GM23248 (cell line): Measurements from ENCODE around the gene STARD8. TPM values are rescaled to one million over a fixed set of nuclear protein-coding genes. Genes with fewer than 3 reads are reported as not detected.
"Not testable (repeated sequence)": the region's sequence is repeated elsewhere in the genome, so short reads cannot be mapped to it uniquely, and the experiment has no call there.

Source experiments
- DNase-seq: peaks from one replicate; pipeline ENCODE4 v3.0.0-alpha.2; 2015
- H2AFZ ChIP-seq: fragments of 200-600 bp; sonication (generic); 2 replicates; pipeline ENCODE4 v1.6.1; 2016; ENCODE audit warnings: antibody characterized with exemption
- H3F3A ChIP-seq: fragments of 200-600 bp; sonication (generic); 2 replicates; pipeline ENCODE4 v1.6.1; 2016; ENCODE audit warnings: mild to moderate bottlenecking, antibody characterized with exemption, mixed run types; ENCODE audit not compliant: insufficient read depth
- H3K27ac ChIP-seq: fragments of 200-600 bp; sonication (generic); 2 replicates; pipeline ENCODE4 v1.5.1; 2016; ENCODE audit warnings: mild to moderate bottlenecking
- H3K27me3 ChIP-seq: fragments of 200-600 bp; sonication (generic); replicated peaks from 2 replicates; pipeline ENCODE4 v1.6.1; 2016; ENCODE audit warnings: mild to moderate bottlenecking; ENCODE audit not compliant: insufficient read depth
- H3K36me3 ChIP-seq: fragments of 200-600 bp; sonication (generic); 2 replicates; pipeline ENCODE4 v1.6.1; 2016; ENCODE audit warnings: low read depth, mild to moderate bottlenecking
- H3K4me1 ChIP-seq: fragments of 200-600 bp; sonication (generic); 2 replicates; pipeline ENCODE4 v1.6.1; 2016; ENCODE audit warnings: mild to moderate bottlenecking; ENCODE audit not compliant: insufficient read depth
- H3K4me2 ChIP-seq: fragments of 200-600 bp; sonication (generic); one replicate; pipeline ENCODE4 v1.6.1; 2016; ENCODE audit warnings: mild to moderate bottlenecking; ENCODE audit not compliant: unreplicated experiment
- H3K4me3 ChIP-seq: fragments of 200-600 bp; sonication (generic); 2 replicates; pipeline ENCODE4 v1.5.1; 2016; ENCODE audit warnings: mild to moderate bottlenecking
- H3K79me2 ChIP-seq: fragments of 200-600 bp; sonication (generic); 2 replicates; pipeline ENCODE4 v1.6.1; 2016; ENCODE audit warnings: mild to moderate bottlenecking; ENCODE audit not compliant: insufficient read depth
- H3K9ac ChIP-seq: fragments of 200-600 bp; sonication (generic); 2 replicates; pipeline ENCODE4 v1.6.1; 2016; ENCODE audit warnings: mild to moderate bottlenecking
- H3K9me2 ChIP-seq: fragments of 200-600 bp; sonication (generic); 2 replicates; pipeline ENCODE4 v1.6.1; 2016; ENCODE audit warnings: mixed run types, mild to moderate bottlenecking, moderate library complexity; ENCODE audit not compliant: insufficient read depth
- H3K9me3 ChIP-seq: fragments of 200-600 bp; sonication (generic); one replicate; pipeline ENCODE4 v1.6.1; 2017; ENCODE audit warnings: low read depth
- H4K20me1 ChIP-seq: fragments of 200-600 bp; sonication (generic); 2 replicates; pipeline ENCODE4 v1.6.0; 2016; ENCODE audit not compliant: insufficient read depth
- EZH2 ChIP-seq: fragments of 200-600 bp; sonication (generic); IDR thresholded peaks from 2 replicates; pipeline ENCODE4 v1.6.1; 2018; ENCODE audit warnings: antibody characterized with exemption, mild to moderate bottlenecking; ENCODE audit not compliant: insufficient read depth, poor library complexity, severe bottlenecking
- EZH2phosphoT487 ChIP-seq: fragments of 200-600 bp; sonication (generic); IDR thresholded peaks from 2 replicates; pipeline ENCODE4 v1.6.1; 2018; ENCODE audit warnings: antibody characterized with exemption, moderate library complexity, mild to moderate bottlenecking, low read depth; ENCODE audit not compliant: insufficient read depth
- WGBS, 2 experiments: methylation state at CpG; one replicate each; pipeline ENCODE4 v1.1.6; 2015 to 2017; ENCODE audit warnings: low lambda C conversion rate in 2 of 2, low coverage in 1 of 2; ENCODE audit errors: missing lambda C conversion rate in 2 of 2; 5-methylcytosine and 5-hydroxymethylcytosine counted together
- in situ Hi-C: fragments of 300-500 bp; cut with MboI; formaldehyde crosslinking; loops from 2 replicates; pipeline ENCODE4 v1.15.0; 2020
- polyA plus RNA-seq: library from polyadenylated mRNA; unstranded; fragments of >200 nt; fragmentation: Nextera tagmentation; extraction: Ambion mirVana; gene quantifications from 2 replicates; pipeline ENCODE4 v1.2.1, GENCODE V29; 2016
- total RNA-seq: library from RNA; depleted of rRNA; stranded (reverse); fragments of >200 nt; shearing (Covaris generic); gene quantifications from 2 replicates; pipeline ENCODE4 v1.2.3, GENCODE V29; 2014; rRNA removed

Gene STARD8, protein sequence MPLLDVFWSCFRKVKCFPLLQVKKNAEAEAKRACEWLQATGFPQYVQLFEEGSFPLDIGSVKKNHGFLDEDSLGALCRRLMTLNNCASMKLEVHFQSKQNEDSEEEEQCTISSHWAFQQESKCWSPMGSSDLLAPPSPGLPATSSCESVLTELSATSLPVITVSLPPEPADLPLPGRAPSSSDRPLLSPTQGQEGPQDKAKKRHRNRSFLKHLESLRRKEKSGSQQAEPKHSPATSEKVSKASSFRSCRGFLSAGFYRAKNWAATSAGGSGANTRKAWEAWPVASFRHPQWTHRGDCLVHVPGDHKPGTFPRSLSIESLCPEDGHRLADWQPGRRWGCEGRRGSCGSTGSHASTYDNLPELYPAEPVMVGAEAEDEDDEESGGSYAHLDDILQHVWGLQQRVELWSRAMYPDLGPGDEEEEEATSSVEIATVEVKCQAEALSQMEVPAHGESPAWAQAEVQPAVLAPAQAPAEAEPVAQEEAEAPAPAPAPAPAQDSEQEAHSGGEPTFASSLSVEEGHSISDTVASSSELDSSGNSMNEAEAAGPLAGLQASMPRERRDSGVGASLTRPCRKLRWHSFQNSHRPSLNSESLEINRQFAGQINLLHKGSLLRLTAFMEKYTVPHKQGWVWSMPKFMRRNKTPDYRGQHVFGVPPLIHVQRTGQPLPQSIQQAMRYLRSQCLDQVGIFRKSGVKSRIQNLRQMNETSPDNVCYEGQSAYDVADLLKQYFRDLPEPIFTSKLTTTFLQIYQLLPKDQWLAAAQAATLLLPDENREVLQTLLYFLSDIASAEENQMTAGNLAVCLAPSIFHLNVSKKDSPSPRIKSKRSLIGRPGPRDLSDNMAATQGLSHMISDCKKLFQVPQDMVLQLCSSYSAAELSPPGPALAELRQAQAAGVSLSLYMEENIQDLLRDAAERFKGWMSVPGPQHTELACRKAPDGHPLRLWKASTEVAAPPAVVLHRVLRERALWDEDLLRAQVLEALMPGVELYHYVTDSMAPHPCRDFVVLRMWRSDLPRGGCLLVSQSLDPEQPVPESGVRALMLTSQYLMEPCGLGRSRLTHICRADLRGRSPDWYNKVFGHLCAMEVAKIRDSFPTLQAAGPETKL
- 2.4 and 4.9 TPM in 2 replicates for total RNA-seq
- 0.53 and 0.69 TPM in 2 replicates for polyA plus RNA-seq

DNA sequence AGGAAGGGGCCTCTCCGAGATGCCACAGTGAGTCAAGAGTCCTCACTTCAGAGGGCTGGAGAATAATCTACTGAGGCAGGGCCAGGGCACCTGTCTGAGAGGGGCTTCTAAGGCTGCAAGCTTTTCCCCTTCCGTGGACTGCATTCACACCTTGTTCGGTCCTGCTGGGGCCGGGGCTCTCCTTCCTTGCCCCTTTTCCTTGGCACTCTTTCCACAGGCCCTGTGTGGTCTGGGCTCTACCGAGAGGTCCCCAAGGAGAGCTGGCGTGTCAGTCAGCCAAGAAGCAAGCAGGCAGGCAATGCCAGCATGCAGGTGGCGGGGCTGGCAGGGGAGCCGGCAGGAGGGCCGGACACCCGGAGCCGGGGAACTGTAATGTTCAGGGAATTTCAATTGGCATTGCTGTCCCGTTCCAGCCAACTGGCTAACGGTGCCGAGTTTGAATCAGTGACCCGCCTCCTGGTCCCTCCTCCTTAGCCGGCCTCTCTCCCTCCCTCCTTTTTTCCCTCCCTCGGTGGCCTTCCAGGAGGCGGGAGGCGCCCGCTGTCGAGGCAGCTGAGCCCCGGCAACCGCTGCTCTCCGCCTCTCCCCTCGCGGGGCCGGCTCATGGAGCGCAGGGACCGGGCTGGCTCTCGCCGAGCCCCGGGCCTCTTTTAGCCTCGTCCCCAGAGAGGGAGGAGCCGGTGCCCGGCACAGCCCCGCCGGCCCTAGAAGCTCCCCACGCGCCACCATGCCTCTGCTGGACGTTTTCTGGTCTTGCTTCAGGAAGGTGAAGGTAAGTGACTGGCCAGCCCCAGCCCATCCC, at the start of gene STARD8:
TSS of gene STARD8 (plus strand) at position 511 of the 802 bp plus-strand sequence. CDS start at position 728, 217 bp downstream.
- Histone ChIP-seq H3K9ac (peak within 1 kb of the TSS; percentile 62; the same call in 1 of the 2 replicates), H3K4me3 (peak within 1 kb of the TSS; percentile 67), H3K9me3 (no peaks in the 10 kb centered on the region), H3K27ac (no peak within 1 kb of the TSS), H3F3A (no peaks in the 10 kb centered on the region), H2AFZ (peak within 1 kb of the TSS; percentile 74), H3K4me1 (no peaks in the 10 kb centered on the region), H3K4me2 (peak within 1 kb of the TSS; percentile 65), H4K20me1 (no peaks in the 10 kb centered on the region), H3K9me2 (no peaks in the 10 kb centered on the region), H3K36me3 (no peaks in the 10 kb centered on the region), H3K27me3 (no peaks in the 10 kb centered on the region), H3K79me2 (no peaks in the 10 kb centered on the region)
- in situ Hi-C loops = no loop called here
- TF ChIP-seq EZH2phosphoT487 (no peak), EZH2 (no peak)
- peak; percentile 72 for DNase-seq
- 9 to 18% methylated on average over 19 to 26 of the region's 40 CpGs for WGBS, 2 experiments

DNA sequence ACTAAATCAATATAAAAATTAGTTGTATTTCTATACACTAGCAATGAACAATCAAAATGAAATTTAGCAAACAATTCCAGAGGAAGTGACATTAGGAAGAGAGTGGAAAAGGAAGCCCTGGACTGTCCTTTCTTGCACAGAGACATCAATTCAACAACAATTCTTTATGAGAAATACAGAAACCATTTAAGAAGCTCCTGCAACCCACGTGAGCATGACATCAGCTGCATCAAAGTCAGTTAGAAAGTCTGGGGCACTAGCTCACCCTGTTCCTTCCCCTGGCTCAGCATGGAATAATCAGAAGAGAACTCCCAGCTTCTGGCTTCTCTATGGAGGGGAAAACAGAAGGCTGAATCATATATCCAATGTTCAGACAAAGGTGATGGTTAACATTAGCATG, 48.6 kb upstream of the STARD8 start:
- Histone ChIP-seq H3K9me2 (no peaks in the 10 kb centered on the region), H3K4me2 (no peak overlapping the region), H4K20me1 (no peaks in the 10 kb centered on the region), H3K27ac (no peak overlapping the region), H3K9me3 (no peaks in the 10 kb centered on the region), H3F3A (no peaks in the 10 kb centered on the region), H3K9ac (no peak overlapping the region), H3K36me3 (no peaks in the 10 kb centered on the region), H3K4me1 (no peaks in the 10 kb centered on the region), H3K4me3 (no peak overlapping the region), H3K79me2 (no peaks in the 10 kb centered on the region), H3K27me3 (no peaks in the 10 kb centered on the region), H2AFZ (no peak overlapping the region)
- peak; percentile 0 for DNase-seq
- TF ChIP-seq EZH2 = no peak
- TF ChIP-seq EZH2phosphoT487 = no peak
- 0 to 10% methylated on average over 1 of the region's 1 CpG for WGBS, 2 experiments
- in situ Hi-C loops = no loop called here

DNA sequence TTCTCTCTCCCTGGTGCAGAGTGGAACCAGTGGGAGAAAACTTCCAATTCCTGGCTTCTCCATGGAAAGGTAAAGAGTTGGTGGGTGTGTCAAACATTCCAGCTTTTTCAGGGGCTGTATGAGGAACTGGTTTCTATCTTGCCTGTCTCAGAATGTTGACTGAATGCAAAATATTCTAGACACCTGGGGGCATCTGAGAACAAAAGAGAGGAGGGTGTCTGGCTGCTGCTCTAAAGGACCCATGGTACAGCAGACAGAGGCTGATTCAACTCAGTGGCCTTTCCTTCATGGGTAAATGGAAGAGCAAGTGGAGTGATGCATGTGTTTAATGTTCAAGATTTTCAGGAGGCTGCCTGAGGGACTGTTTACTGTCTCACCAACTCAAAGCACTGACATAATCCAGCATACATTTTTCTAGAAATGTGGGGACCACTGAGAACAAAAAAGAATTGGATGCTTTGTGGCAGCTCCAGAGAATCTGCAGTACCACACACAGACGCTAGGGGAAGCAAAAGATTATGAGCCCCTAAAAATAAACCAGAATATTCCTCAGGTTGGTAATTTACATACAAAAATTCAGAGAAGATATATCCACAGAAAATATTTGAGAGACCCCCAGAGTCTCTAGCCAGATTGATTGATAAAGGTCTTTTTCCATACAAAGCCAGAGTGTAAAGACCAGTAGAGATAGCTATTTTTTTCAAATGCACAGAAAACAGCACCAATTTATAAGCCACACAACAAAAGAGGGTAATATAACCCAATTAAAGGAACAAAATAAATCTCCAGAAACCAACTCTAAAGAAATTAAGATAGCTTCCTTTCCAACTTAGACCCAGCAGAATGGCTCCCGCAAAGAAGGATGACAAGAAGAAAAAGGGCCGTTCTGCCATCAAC, 48.0 kb upstream of the STARD8 start:
- no peak for TF ChIP-seq EZH2phosphoT487
- TF ChIP-seq EZH2 = no peak
- no peaks in the 10 kb centered on the region for H3K79me2 ChIP-seq
- no peak overlapping the region for H3K4me2 ChIP-seq
- no peak overlapping the region for H2AFZ ChIP-seq
- in situ Hi-C loops = no loop called here
- peak; percentile 21 for DNase-seq
- H3F3A ChIP-seq = no peaks in the 10 kb centered on the region
- no peak overlapping the region for H3K4me3 ChIP-seq
- 57 to 61% methylated on average over 3 of the region's 3 CpGs for WGBS, 2 experiments
- no peaks in the 10 kb centered on the region for H3K27me3 ChIP-seq
- H3K27ac ChIP-seq = no peak overlapping the region
- H4K20me1 ChIP-seq = no peaks in the 10 kb centered on the region
- no peaks in the 10 kb centered on the region for H3K36me3 ChIP-seq
- H3K4me1 ChIP-seq = no peaks in the 10 kb centered on the region
- H3K9ac ChIP-seq = no peak overlapping the region
- H3K9me2 ChIP-seq = no peaks in the 10 kb centered on the region
- no peaks in the 10 kb centered on the region for H3K9me3 ChIP-seq

DNA sequence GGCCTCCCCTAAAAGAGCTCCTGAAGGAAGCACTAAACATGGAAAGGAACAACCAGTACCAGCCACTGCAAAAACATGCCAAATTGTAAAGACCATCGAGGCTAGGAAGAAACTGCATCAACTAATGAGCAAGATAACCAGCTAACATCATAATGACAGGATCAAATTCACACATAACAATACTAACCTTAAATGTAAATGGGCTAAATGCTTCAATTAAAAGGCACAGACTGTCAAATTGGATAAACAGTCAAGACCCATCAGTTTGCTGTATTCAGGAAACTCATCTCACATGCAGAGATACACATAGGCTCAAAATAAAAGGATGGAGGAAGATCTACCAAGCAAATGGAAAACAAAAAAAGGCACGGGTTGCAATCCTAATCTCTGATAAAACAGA, 43.2 kb upstream of the STARD8 start:
- H3K36me3 ChIP-seq, H3K79me2 ChIP-seq, DNase-seq, H2AFZ ChIP-seq, H4K20me1 ChIP-seq, H3K27ac ChIP-seq, H3K9ac ChIP-seq, H3K9me3 ChIP-seq, H3F3A ChIP-seq, H3K4me2 ChIP-seq, H3K9me2 ChIP-seq, H3K4me3 ChIP-seq, H3K27me3 ChIP-seq, in situ Hi-C loops, H3K4me1 ChIP-seq: not testable (repeated sequence)
- WGBS, 2 experiments = 0% methylated on average over 1 of the region's 2 CpGs

DNA sequence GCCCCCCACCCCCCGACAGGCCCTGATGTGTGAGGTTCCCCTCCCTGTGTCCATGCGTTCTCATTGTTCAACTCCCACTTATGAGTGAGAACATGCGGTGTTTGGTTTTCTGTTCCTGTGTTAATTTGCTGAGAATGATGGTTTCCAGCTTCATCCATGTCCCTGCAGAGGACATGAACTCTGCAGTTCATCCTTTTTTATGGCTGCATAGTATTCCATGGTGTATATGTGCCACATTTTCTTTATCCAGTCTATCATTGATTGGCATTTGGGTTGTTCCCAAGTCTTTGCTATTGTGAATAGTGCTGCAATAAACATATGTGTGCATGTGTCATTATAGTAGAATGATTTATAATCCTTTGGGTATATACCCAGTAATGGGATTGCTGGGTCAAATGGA, 32.7 kb upstream of the STARD8 start:
- in situ Hi-C loops, H3K27ac ChIP-seq, H3K9ac ChIP-seq, H4K20me1 ChIP-seq, H2AFZ ChIP-seq, DNase-seq, H3K79me2 ChIP-seq, H3F3A ChIP-seq, H3K9me3 ChIP-seq, H3K4me1 ChIP-seq, H3K4me2 ChIP-seq, H3K36me3 ChIP-seq, H3K27me3 ChIP-seq, H3K4me3 ChIP-seq, H3K9me2 ChIP-seq: not testable (repeated sequence)
- 26% methylated on average over 3 of the region's 3 CpGs; no CpG with 5 or more reads in 1 of the 2 experiments for WGBS, 2 experiments
